ENCODE data around the gene UBE2J2. TPM values are rescaled to one million over a fixed set of nuclear protein-coding genes. Genes with fewer than 3 reads are reported as not detected.
A peak's percentile ranks its signal among the peaks of the same experiment; 100 is the strongest.

Gene UBE2J2
- total RNA-seq, 1 donor from 2014 or later: 37.2 TPM

DNA sequence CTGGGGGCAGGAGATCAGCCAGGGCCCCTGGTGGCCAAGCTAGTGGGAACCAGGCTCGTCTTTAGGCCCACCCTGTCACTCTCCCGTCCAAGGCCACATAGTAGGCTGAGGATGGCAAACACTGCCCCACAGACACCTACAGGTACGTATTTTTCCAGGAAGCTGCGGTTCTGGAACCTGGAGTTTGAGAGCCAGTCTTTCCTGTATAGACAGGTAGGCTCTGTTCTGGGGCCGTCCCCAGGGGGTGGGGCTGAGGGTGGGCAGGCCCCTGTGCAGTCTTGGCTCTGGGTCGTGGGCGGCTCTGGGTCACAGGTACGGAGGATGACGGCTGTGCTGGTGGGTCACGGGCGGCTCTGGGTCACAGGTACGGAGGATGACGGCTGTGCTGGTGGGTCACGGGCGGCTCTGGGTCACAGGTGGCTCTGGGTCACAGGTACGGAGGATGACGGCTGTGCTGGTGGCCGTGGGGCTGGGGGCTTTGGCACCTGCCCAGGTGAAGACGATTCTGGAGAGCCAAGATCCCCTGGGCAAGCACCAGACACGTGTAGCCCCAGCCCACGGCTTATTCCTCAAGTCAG lies 36.9 kb upstream of the UBE2J2 start:
- no peak for DNase-seq (ENCODE audit: low spot score)
- intact Hi-C loops (cut with DNase I): no loop called here

DNA sequence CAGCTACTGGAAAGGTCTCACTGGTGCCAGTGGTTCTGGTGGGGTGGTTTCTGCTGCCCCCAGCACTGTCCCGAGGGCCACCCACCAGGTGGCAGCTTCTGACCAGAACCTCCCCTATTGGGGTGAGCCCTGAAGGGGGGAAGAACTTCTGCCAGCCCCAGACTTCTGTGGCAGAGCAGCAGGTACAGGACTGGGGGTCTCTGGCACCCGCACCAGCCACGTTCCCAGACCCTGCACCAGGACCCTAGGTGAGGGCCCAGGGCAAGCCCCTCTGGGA lies 36.4 kb upstream of the UBE2J2 start:
- intact Hi-C loops (cut with DNase I): no loop called here
- DNase-seq (ENCODE audit: low spot score): no peak

GRCh38 chr1:1309251-1310108 lies 35.8 kb upstream of the UBE2J2 start:
- DNase-seq (ENCODE audit: low spot score): no peak
- intact Hi-C loops (cut with DNase I): loop anchor here (2.0 kb wide), 1 partner anchor 39 kb away; the partner anchor contains the start of gene DVL1

DNA sequence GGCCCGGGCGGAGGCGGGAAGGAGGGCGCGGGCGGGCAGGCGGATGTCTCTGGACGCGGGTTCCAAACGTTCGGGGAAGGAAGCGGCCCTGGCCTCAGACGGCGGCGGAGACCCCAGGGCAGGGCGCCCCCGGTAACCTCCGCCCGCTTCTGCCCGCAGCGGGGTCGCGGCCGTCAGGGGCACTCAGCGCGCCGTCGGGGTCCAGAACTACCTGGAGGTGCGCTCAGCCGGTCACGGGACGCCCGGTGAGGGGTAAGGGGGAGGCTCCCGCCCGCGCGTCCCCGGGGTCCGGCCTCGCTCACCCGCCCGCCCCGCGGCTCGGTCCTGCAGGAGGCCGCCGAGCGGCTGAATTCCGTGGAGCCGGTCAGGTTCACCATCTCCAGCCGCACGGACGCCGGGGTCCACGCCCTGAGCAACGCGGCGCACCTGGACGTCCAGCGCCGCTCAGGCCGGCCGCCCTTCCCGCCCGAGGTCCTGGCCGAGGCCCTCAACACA lies 35.1 kb upstream of the UBE2J2 start:
- no peak for DNase-seq (ENCODE audit: low spot score)
- intact Hi-C loops (cut with DNase I): loop anchor here (2.0 kb wide), 1 partner anchor 40 kb away; the partner anchor contains the start of gene DVL1

DNA sequence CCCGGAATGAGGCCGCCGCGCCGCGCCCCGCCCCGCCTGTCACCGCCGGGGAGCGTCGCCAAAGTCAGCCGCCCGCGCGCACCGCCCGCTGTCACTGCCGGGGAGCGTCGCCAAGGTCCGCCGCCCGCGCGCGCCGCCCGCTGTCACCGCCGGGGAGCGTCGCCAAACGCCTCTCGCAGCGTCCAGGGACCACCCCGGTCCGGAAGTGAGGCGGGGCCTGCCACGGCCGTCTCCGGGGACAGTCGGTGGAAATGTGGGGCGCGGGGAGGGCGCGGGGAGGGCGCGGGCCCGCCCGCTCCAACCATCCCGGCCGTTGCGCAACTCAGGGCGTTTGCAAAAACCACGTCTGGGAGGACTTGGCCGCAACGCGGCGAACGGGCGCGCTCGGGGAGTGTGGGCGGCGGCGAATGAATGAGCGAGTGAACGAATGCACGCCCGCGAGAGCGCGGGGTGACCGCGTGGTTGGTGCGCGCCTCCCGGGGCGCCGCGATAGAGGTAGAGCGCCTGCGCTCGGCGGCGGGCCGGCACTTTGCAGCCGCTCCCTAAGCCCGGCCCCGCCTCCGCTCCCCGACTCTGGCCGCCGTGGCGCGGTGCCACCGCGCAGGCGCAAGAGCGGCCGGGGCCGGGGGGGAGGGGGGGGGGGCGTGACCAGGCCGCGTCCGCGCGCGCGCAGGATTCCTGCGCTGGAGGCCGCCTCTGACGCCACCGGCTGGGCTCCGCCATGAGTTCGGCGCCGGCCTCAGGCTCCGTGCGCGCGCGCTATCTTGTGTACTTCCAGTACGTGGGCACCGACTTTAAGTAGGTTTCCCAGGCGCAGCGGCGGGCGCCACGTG lies 34.5 kb upstream of the UBE2J2 start, which contains the start of the genes ACAP3 and PUSL1:
TSS of gene ACAP3 (minus strand) at position 8 of the 833 bp plus-strand sequence. CDS start 115 bp downstream, outside the sequence.
TSS of gene PUSL1 (plus strand) at position 675 of the 833 bp plus-strand sequence. CDS start at position 722, 47 bp downstream.
- peak; percentile 93 for DNase-seq (ENCODE audit: low spot score)
- intact Hi-C loops (cut with DNase I): loop anchor here (2.0 kb wide), 1 partner anchor 41 kb away; the partner anchor contains the start of gene DVL1

- no peak for DNase-seq (ENCODE audit: low spot score)
- intact Hi-C loops (cut with DNase I): no loop called here
These were observed 33.7 kb upstream of the UBE2J2 start for GRCh38 chr1:1307261-1307922.

GRCh38 chr1:1306661-1307260 lies 33.1 kb upstream of the UBE2J2 start:
- no peak for DNase-seq (ENCODE audit: low spot score)
- intact Hi-C loops (cut with DNase I): no loop called here

- intact Hi-C loops (cut with DNase I): no loop called here
- DNase-seq (ENCODE audit: low spot score): no peak
These were observed 32.5 kb upstream of the UBE2J2 start for GRCh38 chr1:1306070-1306660.

- intact Hi-C loops (cut with DNase I): no loop called here
- peak; percentile 86 for DNase-seq (ENCODE audit: low spot score)
These were observed 31.8 kb upstream of the UBE2J2 start for GRCh38 chr1:1305300-1306069.

GRCh38 chr1:1304331-1305299 lies 31.0 kb upstream of the UBE2J2 start:
- intact Hi-C loops (cut with DNase I): no loop called here
- DNase-seq (ENCODE audit: low spot score): peak; percentile 87

GRCh38 chr1:1303736-1304135 lies 30.1 kb upstream of the UBE2J2 start:
- no peak for DNase-seq (ENCODE audit: low spot score)
- intact Hi-C loops (cut with DNase I): no loop called here

DNA sequence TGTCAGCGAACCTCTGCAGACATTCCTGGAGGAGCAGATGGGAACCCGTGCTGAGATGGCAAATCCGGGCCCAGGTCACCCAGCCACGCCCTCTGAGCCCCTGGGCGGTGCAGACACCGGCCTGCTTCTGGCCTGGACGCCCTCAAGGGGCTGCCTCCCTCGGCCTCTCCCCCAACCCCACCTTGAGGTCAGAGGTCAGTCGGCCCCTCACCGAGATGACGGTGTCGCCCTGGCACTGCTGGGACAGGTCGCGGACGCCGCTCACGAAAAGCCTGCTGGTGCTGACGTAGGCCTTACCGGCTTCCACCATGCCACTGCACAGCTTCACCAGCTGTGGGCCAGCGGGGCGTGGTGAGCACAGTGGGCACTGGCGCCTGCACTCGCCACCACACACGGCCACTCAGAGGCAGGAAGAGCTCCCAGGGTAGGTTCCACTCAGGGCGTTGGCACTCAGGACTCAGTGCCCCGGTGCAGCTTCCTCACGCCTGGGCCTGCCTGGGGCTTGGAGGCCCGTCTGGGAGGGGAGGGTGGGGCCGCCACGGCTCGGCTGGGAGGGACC lies 29.4 kb upstream of the UBE2J2 start:
- DNase-seq (ENCODE audit: low spot score): no peak
- intact Hi-C loops (cut with DNase I): no loop called here

DNA sequence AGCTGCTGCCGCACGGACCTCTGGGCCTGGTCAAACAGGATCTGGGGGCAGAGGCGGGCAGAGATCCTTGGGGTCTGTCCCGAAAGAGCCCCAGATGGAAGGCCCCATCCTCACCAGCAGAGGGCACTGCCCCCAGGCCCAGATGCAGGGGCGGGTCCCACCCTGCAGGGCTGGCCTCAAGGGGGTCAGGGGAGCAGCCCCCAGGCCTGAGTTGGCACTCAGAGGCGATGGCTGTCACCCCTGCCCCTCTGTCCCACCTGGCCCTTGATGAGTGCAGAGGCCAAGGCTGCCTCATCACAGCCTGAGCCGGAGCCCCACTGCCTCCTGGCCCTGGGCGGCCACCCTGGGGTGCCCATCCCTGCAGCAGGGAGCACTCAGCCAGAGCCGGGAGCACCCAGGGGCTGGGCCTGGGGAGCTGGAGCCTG lies 28.4 kb upstream of the UBE2J2 start:
- DNase-seq (ENCODE audit: low spot score): no peak
- intact Hi-C loops (cut with DNase I): no loop called here

GRCh38 chr1:1300352-1300739 lies 26.7 kb upstream of the UBE2J2 start:
- intact Hi-C loops (cut with DNase I): no loop called here
- DNase-seq (ENCODE audit: low spot score): no peak

DNA sequence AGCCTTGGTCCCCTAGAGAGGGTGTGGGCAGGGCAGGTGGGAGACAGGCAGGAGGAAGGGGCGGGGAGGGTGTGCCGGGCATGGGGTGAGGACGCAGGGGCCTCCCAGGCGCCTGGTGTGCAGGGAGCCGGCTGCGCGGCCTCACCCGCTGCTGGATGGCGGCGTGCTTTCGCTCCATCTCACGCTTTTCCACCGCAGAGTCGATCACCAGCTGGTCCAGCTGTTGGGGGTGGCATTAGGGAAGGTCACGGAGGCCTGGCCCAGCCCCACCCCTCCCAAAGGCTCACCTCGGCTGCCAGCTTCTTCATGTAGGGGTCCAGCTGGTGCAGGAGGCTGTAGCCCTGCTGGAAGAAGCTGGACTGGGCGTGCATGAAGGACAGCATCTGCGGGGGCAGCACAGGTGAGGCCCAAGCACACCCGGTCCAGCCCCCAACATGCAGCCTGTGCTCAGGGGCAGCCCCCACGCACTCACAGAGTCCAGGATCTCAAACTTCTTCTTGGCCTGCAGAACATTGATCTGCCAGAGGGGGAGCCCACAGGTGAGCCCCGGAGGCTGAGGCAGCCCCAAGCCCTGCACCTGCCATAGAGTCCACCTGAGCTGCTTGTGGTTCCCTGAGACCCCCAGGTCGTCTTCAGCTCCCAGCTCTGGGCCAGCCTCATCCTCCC lies 26.2 kb upstream of the UBE2J2 start:
- DNase-seq (ENCODE audit: low spot score): no peak
- intact Hi-C loops (cut with DNase I): no loop called here
